ENCODE data around the gene FAM168B. TPM values are rescaled to one million over a fixed set of nuclear protein-coding genes. Genes with fewer than 3 reads are reported as not detected.
"Not testable (repeated sequence)": the region's sequence is repeated elsewhere in the genome, so short reads cannot be mapped to it uniquely, and the experiment has no call there.

FAM168B gene
- total RNA-seq, 4 donors from 2014 or later: 97.7 to 137 (median 122) TPM

DNA sequence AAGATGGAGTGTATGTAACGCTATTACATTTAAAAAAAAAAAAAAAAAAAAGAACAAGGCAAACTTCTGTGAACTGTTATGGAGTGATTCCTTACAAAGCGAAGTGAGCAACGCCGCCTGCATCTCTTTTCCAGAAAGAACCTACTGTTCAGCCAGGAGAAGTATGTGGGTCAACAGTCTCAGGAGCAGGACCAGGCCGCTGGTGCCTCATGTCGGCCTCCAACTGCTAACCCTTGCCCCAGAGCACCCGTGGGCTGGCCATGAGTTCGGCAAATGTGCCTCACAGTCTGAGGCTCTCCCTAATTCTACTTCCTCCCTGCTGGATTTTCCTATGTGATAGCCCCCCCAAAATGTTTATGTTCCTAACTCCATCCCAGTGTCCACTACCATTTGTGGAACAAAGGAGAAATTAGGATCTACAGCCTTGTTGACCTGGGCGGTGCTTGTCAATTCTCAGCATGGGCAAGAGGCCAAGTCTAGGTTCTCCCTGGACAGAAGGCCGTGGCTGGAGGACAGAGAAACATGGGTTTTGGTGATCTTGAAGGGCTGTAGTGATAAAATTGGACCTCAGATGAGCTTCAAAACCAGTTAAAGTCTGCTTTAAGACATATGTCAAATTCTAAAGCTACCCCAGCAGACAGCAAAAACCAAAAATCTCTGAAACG is 15.9 kb downstream of the FAM168B start:
- DNase-seq (ENCODE audit: low spot score): no peak
- ATAC-seq (ENCODE audit: low FRiP score): no peak
- TF ChIP-seq, protein P1, sequence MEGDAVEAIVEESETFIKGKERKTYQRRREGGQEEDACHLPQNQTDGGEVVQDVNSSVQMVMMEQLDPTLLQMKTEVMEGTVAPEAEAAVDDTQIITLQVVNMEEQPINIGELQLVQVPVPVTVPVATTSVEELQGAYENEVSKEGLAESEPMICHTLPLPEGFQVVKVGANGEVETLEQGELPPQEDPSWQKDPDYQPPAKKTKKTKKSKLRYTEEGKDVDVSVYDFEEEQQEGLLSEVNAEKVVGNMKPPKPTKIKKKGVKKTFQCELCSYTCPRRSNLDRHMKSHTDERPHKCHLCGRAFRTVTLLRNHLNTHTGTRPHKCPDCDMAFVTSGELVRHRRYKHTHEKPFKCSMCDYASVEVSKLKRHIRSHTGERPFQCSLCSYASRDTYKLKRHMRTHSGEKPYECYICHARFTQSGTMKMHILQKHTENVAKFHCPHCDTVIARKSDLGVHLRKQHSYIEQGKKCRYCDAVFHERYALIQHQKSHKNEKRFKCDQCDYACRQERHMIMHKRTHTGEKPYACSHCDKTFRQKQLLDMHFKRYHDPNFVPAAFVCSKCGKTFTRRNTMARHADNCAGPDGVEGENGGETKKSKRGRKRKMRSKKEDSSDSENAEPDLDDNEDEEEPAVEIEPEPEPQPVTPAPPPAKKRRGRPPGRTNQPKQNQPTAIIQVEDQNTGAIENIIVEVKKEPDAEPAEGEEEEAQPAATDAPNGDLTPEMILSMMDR (IDR thresholded peaks at IDR 0.05): no peak

DNA sequence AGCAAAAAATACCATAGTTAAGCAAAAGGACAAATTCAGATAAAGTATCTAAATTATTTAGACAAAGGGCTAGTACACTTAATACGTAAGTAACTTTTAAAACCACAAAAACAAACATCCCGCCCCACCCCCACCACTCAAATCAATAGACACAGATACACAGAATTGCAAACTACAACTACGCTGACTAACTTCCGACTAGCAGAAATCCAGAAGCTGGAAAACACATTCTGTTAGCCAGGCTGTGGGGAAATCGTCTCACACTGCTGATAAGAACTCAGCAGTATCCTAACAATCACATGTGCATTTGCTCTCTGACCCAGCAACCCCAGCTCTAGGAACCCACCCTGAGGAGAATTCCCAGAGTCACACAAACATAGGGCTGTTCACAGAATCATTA is 16.6 kb downstream of the FAM168B start:
- DNase-seq (ENCODE audit: low spot score) (no peak), ATAC-seq (ENCODE audit: low FRiP score) (no peak)
- TF ChIP-seq, protein P1 (IDR thresholded peaks at IDR 0.05): no peak

DNA sequence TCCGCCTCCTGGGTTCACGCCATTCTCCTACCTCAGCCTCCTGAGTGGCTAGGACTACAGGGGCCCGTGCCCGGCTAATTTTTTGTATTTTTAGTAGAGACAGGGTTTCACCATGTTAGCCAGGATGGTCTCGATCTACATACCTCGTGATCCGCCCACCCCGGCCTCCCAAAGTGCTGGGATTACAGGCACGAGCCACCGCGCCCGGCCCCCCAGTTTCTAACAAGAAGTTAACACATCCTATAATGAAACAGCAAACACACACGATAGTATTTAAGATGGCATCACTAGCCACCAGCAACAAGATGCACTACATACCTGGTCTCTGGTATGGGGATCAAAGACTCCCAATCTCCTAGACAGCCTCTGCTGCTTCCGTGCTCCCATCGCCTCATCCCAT is 17.7 kb downstream of the FAM168B start:
- not testable (repeated sequence) for ATAC-seq (ENCODE audit: low FRiP score); DNase-seq (ENCODE audit: low spot score)

DNA sequence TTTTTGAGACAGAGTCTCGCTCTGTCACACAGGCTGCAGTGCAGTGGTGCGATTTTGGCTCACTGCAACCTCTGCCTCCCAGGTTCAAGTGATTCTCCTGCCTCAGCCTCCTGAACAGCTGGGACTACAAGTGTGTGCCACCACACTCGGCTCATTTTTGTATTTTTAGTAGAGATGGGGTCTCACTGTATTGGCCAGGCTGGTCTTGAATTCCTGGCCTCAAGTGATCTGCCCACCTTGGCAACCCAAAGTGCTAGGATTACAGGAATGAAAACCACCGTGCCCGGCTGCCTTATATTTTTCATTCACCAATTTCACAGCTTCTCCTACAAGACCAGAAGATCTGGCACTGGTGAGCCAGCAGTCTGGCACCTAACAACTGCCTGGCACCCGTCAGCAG is 25.1 kb downstream of the FAM168B start:
- DNase-seq (ENCODE audit: low spot score); ATAC-seq (ENCODE audit: low FRiP score): not testable (repeated sequence)

DNA sequence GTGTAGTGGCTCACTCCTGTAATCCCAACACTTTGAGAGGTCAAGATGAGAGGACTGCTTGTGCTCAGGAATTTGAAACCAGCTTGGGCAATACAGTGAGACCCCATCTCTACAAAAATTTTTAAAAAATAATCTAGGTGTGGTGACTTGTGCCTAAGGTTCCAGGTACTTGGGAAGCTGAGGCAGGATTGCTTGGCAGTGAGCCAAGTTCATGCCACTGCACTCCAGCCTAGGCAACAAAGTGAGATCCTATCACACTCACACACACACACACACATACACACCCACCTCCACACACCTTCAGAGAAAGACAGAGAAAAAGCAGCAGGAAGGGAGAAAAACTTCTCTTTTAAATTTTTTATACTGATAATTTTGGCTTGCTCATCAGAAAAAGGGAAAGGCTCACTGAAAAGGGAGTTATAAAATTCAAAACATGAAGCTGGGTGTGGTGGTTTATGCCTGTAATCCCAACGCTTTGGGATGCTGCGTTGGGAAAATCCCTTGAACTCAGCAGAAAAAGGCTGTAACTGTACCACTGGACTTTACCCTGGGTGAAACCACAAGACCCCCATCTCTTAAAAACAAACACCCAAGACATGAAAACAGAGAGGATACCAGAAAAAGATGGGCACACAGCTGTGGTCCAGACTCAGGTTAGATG is 25.7 kb downstream of the FAM168B start:
- TF ChIP-seq, protein P1 (IDR thresholded peaks at IDR 0.05): no peak
- DNase-seq (ENCODE audit: low spot score) (no peak), ATAC-seq (ENCODE audit: low FRiP score) (no peak)

DNA sequence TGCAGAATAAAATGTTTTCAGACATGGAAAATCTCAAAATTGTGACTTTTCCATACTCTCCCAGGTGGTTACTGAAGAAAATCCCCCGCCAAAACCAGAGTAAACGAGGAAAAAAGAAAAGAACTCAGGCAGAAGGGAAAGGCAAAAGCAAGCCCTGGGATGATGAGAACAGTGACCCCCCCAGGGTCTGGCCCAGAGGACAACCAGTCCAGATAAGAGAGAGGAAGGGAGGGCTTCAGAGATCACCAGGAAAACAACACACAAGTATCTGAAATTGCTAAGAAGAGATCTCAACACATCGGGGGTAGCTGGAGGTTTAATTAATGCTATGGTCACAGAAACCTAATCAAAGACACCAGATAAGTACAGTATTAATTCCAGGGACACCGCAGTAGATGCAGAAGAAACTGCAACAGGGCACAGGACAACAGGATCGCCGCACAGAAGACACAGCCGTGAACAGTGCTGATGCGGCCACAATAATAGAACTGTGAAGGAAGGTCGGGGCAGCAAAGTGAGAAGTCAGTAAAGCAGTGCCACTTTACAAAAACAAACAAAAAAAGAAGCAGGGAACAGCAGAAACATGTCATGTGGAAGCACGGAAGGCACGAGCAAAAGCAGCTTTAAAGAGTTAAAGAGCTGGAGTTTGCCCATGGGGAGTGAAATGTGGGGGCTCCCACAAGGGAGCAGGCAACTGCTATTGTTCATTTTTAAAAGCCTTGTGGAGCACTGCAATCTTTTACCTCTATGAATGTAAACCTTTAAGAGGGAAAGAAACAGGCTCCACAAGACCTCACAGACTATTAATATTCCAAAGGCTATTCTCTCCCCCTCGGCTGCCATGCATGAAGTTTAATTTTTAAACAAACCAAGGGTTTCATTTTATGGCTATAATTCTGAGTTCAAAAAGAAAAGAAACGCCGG is 28.4 kb downstream of the FAM168B start:
- TF ChIP-seq, protein P1 (IDR thresholded peaks at IDR 0.05): no peak

DNA sequence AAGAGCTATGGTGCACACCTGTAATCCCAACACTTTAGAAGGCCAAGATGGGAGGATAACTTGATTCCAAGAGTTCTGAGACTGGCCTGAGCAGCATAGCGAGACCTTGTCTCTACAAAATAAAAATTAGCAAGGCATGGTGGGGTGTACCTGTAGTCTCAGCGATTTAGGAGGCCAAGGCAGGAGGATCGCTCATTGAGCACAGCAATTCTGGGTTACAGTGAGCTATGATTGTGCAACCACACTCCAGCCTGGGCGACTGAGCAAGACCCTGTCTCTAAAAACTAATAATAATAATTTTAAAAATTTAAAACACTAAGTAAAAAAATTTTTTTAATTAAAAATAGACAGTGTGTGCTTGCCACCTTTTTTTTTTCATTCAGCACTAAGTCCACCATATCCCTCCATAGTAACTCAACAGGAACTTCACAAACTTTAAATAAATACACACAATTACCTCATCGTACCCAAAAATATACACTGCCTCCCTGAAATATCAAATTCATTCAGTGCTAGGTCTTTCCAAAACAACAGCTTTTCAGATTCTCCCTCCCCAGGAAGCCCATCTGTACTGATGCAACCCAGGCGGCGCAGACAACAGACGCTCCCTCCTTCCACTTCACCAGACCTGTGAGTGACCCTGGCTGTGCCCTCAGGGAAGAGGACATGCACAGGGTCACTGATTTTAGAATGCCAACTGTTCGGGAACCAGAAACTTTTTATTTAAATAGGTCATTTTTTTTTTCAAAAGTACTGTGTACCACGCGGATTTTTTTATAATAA is 29.6 kb downstream of the FAM168B start:
- TF ChIP-seq, protein P1 (IDR thresholded peaks at IDR 0.05): no peak

More for the DNA sequence above, 28.4 kb downstream of the FAM168B start:
- DNase-seq (ENCODE audit: low spot score): no peak
- ATAC-seq (ENCODE audit: low FRiP score): no peak

More for the DNA sequence above, 29.6 kb downstream of the FAM168B start:
- ATAC-seq (ENCODE audit: low FRiP score) (no peak), DNase-seq (ENCODE audit: low spot score) (no peak)

All from omental fat pad (tissue), 4 donors.